Cerebellar cortex (tissue), 1 donor: ENCODE measurements around the gene QSOX1.

Experiments
- DNase-seq: peaks from one replicate; pipeline ENCODE4 v3.0.0-alpha.2; 2015; ENCODE audit warnings: low spot score

QSOX1 gene

DNA sequence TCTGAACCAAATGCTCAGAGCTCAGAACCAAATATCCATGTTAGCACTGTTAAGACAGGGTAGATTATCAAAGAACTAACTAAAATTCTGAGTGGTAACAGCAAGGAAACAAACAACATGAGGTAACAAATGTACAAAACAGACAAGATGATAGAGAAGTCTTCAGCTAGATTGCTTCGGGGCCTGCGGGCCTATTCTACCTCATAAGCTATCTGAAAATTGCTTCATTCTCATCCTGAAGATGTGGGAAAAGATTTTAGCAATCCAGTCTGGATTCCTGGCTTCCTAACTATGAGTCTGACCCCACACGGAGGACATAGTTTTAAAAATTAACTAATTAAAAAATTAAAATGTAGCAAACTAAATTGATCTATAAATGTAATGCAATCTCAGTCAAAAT is 9.2 kb upstream of the QSOX1 start:
- no peak for DNase-seq

DNA sequence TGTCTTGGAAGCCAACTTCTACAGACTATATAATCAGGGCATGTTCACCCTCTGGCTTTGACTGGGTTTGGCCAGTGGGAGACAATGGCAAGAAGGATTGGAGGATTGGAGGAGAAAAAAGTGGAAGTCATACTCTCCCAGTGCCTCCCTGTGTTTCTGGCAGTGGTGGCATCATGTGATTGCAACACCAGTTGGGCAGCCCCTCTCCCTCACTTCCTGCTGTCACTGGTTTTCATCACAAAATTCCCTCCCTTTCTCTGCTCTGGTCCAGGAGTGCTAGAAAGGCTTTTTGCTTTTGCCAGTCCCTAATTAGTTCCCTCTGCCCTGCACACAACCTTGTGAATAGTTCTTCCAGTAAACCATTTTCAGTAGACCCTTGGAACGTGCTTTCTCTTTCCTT is 3.7 kb upstream of the QSOX1 start:
- DNase-seq: no peak

DNA sequence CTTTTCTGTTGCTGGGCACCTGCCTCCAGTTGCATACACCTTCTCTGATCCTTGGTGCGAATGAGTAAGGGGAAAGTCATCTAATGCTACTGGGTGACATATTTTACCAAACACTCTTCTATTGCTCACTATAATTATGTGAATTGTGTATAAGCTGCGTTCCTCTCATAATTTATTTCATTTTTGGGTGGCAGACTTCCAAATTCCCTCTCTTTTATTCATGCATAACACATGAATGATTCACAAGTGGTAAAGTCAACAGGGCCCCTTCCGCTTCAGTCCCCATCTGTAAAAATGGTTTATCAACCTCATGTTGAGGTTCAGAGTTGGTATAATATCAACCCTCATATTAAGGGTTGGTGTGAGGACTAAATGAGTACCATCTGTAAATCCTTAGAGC is 3.2 kb upstream of the QSOX1 start:
- DNase-seq: no peak

DNA sequence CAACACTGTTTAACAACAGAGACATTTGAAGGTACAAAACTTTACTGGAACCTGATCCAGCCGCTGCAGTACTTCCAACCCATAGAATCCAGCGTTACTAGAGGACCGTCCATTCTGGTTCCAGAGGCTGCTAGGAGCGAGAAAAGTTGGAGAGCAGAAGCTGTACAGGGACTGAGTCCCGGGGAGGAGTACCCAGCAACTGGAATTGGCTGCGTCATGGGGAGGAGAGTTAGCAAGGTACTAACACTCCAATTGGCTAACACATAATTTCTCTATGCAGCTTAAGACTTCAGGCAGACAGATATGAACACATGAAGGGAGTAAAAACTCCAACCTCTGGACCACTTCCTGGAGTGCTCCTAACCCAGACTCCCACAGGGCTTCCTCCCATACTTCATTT is 2.1 kb upstream of the QSOX1 start:
- no peak for DNase-seq

DNA sequence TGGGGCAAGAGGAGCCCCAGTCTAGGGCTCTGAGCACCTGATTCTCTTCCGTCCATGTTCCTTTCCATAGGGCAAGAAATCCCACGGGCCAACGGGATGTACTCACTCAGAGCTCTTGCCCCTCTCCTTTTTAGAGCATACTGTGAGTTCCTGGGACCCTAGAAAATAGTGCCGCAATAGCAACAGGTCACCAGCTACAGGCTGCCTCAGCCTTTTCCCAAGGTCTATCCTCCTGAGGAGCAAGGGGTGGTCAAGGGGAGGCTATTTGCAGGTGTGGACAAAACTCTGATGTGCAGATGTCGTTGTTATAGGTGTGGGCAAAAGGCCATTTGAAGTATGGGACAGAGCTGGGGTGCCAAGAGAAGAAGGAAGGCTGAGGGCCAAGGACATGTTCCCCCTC is 1.6 kb upstream of the QSOX1 start:
- DNase-seq: no peak

DNA sequence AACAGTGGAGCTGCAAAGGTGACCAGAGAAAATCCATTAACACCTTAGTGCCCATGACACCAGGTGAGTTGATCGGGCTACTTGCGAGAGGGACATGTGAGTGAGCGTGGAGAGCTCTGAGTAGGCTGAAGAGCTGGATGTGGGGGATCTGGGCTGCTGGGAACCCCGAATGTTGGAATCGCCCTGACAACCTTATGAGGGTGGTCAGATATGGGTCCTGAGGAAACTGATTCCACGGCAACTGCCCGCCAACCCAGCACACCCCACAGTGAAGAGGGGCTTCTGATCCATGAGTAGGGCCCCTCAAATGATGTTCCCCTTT is 705 bp upstream of the QSOX1 start:
- no peak for DNase-seq

DNA sequence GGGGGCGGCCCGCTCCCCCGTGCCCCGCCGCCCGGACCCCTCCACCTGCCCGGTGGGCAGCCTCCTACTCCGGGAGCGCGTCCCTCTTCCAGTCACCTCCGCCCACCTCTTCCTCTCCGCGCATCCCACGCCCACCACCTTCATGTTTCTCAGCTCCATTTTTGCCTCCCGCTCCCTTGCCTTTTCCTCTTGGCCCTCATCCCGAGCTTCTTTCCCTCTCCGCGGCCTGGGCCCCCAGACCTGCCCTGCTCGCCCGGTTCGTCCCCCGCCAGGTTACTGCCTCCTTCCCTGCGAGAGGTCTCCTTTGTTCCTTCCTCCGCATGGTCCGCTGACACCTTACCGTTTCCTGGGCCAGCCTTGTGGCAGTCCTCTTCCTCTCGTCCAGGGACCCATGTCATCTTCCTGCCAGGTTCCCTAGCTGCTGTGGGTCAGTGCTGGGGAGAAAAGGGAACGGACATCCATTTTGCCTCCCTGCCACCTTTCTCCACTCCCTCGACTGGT is 563 bp downstream of the QSOX1 start:
- peak; percentile 26 for DNase-seq

DNA sequence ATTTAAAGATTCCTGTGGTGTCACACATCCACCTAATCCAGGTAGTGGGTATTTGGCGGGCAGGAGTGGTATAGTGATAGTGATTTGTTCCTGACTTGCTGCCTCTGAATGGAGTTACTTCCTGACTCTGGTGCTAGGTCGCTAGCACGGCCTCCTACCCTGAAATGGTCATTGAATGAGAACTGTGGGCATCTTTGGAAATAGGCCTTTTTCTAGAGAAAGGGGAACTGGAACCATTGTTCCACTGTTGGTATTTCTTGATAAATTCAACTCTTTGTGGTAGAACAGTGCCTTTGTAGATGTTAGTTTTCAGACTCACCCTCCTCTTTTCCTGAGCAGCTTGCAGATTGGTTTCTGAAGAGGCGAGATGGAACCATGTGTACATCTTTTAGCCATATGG is 1.5 kb downstream of the QSOX1 start:
- no peak for DNase-seq

DNA sequence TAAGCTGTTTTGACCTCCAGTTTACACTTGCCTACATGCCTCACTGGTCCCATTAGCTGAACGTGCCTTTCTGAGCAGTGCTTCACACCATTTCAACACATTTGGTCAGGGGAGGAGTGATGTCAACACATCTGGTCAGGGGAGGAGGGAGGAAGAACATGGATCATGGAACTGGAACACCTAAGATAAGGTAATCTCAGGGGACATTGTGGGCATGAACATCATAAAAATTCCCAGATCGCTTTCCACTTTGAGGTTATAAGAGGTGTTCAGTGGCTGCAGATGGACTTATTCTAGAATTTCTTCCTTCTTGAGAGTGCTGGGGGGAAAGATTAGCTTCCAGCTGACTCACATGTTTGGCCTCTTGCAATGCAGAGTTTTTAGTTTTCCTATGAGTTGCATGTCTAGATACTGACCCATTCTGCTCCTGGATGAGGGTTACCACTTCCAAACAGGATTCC is 2.0 kb downstream of the QSOX1 start:
- DNase-seq: no peak

DNA sequence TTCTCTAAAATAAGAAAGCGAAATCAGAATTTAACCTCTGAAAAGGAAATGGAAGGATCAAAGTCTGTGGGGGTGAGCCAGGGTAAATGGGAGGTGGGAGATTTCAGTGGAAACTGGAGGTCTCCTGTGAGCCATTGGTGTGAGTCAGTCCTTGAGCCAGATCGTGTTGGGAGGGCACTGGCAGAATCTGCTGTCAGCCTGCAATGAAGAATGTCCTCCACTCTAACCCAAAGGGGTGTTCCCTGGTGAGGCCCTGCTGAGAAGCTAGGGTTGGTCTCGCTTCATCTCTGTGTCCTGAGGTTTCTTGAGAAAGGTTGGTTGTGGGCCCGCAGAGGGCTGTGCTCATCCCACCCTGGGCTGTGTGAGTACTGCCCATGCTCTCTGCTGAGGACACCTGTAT is 2.4 kb downstream of the QSOX1 start:
- no peak for DNase-seq

DNA sequence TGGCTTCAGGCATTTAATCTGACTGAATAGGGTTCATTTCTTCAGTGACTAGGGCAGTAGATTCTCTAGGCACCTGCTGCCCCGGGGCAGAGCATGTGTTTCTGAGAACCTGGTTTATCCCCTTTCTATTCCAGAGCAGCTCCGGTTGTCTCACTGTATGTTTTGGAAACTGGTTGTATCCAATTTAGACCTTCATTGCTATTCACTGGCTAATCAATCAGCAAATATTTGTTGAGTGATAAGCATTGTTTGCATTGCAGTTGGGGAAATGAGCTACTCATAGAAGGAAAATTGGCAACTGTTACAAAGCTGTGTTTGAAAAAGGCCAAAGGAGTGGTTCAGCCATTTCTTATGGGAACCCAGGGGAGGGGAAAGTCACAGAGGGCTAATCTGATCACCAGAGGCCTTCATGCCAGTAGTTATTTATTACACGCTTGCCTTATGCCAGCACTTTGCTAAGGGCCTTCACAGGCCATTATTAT is 2.9 kb downstream of the QSOX1 start:
- no peak for DNase-seq

DNA sequence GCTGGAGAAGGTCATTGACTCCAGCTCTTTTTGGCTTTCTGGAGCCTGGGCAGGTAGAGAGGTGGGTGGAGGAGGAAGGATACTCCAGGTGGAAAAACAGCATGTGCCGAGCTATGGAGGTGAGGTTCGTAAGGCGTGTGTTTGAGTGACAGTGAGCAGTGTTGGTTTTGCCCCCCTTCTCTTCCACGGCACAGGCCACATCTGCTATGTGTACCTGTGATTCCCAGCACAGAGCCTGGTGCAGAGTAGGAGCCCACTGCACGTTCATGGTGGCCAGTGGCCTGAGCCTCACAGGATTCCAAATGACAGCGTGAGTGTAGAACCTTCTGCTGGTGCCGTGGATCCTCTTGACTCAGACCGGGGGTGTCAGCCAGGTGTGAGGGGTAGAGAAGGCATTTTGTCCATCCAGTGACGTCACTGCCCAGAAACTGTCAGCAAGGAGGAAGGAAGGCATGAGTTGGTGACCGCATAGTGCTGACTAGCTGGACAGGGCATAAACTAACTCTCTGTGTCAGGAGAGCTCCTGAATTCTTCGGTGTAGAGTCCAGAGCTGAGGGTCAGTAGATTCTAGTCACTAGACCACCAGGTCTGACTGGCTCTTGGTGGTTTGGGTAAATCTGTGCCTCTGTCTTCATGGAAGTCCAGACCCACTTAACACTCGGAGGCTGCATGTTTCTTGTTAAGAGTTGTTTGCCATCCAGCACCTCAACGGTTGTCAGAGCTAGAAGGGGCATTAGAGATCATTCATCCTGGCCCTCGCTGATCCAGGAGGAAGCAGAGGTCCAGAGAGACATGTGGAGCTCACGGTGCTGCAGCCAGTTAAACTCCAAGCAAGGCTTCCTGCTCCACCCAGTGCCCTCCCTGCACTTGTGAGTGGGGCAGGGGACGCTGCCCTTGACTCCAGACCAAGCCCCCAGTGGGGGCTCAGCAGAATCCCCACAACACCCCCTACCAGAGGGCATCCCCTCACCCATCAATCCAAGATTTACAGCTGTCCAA is 3.8 kb downstream of the QSOX1 start:
- DNase-seq: no peak

DNA sequence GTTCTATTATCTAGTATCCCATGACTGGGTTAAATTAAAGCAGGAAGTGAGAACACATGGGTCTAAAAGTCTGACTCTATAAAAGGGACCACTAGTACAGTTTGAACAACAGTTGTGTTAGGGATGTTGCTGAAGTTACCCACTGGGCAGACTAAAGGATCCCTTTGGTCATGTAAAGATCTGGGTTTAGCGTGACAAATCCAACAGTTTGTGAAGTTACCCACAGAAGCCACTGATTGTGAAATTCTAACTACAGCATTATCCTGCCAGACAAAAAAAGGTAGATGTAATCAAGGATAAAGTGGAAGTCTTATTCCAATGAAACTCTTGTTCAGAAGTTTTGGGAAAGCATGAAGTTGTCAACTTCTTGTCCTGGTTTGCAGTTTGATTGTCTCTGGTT is 5.7 kb downstream of the QSOX1 start:
- DNase-seq: no peak

DNA sequence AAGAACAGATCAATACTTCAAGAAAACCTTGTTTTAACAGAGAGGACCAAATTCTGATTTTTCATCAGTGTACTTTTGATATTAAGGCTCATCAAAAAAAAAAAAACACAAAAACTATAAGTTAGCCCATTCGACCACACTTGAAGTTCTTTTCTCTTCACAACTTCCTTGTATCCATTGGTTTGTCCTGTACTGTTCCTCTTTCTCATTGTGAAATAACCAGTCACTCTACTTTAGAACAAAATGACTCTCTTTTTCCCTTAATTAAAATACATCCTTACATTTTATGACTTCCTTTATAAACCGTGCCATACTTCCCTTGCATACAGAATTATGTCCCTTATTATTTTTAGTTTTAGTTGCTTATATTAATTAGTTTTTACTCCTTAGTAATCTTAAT is 8.4 kb downstream of the QSOX1 start:
- DNase-seq: no peak

DNA sequence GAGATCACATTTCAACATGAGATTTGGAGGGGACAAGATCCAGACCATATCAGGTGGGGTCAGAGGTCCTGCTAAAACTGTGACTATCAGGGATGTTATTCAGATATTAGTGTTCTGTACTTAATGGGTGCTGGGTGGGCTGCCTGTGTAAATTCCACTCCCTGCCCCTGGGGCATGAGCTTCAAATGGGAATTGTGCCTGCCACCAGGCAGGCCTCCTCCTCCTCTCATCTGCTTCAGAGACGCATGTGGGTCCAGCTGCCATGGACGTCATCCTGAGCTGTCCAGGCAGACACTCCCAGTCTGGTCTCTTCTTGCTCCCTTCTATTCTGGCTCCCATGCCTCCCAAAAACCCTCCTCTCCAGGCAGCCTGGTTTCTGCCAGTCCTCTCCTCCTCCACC is 10.4 kb downstream of the QSOX1 start:
- DNase-seq: no peak

DNA sequence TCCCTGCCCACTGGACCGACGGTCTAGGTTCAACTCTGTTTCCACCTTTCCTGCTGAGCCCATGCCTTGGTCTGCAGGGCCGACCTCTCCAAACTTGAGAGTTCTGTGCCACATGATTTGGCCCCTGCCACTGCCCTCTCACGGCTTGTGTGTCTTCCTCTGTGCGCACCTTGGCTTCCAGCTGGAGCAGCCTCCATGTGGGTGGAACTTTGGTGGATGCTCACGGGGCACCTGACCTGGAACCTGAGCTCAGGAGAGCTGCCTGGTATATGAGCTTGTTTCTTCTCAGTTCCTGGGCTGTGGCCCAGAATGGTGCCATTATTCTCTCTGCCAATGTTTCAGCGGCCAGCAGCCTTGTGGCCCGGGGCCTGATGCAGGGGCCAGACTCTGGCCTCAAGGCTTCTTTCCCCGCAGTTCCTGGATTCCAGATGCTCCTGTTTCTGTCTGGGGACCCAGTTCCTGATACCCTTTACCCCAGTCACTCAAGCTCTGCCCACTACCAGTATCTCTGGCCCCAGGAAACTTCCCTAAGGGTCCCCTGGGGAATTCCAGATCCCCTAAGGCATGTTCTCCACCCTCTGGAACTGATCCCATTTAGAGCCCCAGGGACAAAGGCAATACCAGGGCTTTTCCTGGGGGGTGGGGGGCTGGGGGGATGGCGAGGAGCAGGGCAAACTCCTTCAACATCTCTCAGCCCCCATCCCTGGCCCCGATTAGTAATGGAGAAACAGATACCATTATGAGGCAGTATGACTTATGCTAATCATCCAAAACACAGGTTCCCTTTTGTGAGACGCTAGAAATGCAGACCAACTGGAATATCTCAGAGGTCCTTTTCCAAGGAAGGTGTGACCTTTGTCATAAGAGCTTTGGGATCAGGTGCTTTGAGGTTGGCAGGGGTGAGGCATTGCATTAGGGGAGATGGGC is 11.1 kb downstream of the QSOX1 start:
- no peak for DNase-seq

DNA sequence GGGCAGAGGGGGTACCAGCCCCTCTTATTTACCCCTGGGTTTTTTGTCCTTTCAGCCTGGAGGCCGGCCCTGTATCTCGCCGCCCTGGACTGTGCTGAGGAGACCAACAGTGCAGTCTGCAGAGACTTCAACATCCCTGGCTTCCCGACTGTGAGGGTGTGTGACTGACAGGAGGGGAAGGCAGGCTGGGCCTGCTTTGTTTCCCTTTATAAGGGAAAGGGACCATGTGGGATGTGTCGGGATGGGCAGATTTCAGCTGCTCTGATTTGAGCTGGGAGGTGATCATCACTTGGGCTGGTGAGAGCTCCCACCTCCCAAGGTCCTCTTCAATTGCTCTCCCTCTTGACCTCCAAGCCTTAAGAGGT is 11.7 kb downstream of the QSOX1 start:
- no peak for DNase-seq

DNA sequence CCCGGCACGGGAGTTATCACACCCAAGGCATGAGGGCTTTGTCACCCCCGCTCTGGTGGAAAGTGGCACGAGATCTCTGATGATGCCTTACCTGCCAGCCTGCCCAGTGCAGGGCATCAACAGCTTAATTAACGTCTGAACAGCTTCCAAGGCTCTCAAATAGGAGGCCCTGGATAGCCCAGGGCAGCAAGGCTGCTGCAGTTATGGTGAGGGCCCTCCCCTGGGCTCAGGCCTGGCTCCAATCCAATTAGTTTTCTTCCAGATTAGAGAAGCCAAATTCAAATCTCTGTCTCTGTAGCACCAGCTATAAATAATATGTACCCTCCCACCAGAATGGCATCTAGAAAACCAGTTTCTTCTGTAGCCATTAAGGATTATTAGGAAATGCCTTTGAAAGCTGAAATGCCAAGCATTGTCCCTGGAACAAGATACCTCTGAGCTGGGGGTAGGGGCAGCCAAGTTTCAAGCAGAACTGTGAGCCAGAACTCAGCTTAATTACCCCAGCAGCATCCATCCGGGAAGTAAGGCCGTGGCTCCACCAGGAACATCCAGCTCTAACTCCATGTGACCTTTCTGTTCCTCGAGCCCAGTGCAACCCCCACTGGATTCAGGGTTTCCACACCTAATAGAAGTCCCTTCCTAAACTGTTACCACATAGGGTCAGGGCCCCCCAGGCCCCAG is 12.5 kb downstream of the QSOX1 start:
- DNase-seq: peak; percentile 10

DNA sequence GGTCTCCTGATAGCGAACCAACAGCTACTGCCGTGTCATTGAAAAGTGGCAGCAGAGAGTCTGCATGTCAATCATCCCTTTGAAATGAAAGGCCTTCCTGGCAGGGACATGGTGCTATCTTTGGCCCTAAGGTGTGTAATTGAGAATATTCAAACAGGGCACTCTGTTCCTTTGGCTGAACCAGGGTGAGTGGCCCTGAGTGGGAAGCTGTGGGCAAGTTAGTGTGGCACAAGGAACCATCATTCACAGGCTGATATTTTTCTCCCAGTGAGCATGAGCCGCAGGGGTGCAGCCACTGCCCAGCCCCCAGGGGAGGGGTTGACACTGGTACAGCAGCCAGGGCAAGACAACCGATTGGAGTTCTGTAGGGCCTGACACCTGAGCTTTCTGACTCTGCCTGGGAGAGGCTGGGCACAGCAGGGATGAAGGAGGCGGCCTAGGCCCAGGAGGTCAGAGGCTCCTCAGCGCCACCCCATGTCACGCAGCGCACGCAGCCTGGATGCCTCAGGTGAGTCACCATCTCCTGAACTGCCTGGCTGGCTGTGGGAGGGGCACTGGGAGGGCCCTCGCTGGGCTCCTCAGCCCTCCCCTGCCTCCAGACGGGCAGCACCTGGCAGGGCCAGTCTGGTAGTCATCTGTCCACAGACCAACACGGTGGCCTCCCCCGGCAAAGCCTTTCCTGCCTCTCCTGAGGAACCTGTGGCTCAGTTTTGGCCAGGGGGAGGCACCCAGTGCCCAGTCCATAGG is 13.2 kb downstream of the QSOX1 start:
- no peak for DNase-seq

DNA sequence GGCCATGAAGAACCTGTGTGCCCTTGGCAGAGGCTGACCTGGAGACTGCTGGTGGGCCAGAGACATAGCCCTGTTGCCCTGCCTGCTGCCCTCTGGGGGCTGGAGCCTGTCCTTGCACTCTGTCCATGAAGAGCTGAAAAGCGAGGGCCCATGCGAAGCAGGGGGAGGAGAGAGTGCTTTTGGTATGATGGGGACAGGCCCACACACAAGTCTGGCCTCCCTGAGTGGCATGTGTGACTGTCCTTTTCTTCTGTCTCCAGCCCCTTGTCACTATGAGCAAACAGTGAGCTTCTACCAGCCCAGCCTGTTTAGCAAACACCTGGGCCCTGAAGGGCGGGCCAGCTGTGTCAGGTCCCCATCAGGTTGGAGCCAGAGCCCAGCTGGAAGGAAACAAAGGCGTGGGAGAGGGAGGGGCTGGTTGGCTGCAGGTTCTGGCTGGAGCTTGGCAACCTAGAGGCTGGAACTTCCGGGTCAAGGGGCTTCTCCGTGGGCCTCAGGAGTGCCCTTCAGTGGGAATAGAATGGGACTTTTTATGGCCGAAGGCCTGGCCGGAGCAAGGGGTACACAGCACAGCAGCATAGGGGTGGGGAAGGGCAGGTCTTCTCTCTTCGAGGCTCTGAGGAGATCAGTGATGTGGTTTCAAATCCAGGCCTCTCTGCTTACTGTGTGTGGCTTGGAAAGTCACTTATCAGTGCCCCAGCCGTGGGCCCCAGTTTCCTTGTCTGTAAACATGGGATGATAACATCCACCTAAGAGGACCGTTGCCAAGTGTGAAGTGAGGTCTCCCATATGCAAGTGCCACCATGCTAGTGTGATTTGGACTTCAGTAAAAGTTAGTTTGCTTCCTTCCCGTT is 14.3 kb downstream of the QSOX1 start:
- DNase-seq: peak; percentile 26
